HG03558 (cell line): Measurements from ENCODE around the gene EFCAB11.
A peak's percentile ranks its signal among the peaks of the same experiment; 100 is the strongest.

Experiments
- ATAC-seq: cut with Tn5 transposase; IDR thresholded peaks from one replicate; pipeline ENCODE4 v1.9.1; 2021; ENCODE audit warnings: moderate number of reproducible peaks; ENCODE audit not compliant: unreplicated experiment; ENCODE audit errors: extremely low read depth

EFCAB11 gene

DNA sequence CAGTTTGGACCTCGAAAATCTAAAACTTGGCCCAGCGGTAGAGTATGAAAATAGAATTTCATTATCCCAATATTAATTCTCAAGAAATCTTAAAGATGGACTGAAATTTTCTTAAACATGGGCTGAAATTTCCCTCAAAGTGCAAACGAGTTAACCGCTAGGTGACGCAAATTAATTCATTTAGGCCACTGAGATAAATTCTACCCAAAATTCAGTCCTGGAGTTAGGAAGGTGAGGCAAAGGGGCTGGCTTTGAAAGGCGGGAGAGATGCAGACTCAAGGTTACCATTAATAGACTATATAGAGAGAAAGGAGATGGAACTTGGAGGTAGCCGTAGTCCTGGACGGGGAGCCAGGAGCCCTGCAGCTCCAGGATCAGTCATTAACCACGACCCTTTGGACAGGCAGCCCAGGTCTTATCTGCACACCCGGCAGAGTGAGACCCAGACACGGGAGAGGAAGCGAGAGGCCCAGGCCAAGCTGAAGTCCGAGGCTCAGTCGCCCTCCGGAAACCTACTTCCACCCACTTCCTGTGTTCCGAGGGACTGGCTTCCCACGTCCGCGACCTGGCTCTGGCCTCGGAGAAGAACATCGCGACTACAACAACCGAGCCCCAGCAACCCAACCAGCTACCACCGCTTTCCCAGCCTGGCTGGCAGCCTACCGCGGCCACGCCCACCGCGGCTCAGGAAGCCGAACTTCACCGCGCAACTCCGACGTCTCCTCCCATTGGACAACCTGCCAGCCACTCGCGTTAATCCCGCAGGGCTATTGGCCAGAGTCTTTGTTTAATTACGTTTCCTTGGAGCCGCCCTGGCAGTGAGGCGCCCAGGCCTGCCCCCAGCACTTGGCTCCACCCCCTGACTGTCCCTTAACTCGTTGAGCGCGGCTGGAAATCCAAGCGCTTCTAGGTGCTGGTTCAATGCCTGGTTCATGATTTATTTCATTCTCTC lies at the start of gene EFCAB11:
EFCAB11 (minus strand) TSS at position 661 of the 952 bp plus-strand sequence; CDS start at position 591, 70 bp downstream.
- ATAC-seq = peak; percentile 79

DNA sequence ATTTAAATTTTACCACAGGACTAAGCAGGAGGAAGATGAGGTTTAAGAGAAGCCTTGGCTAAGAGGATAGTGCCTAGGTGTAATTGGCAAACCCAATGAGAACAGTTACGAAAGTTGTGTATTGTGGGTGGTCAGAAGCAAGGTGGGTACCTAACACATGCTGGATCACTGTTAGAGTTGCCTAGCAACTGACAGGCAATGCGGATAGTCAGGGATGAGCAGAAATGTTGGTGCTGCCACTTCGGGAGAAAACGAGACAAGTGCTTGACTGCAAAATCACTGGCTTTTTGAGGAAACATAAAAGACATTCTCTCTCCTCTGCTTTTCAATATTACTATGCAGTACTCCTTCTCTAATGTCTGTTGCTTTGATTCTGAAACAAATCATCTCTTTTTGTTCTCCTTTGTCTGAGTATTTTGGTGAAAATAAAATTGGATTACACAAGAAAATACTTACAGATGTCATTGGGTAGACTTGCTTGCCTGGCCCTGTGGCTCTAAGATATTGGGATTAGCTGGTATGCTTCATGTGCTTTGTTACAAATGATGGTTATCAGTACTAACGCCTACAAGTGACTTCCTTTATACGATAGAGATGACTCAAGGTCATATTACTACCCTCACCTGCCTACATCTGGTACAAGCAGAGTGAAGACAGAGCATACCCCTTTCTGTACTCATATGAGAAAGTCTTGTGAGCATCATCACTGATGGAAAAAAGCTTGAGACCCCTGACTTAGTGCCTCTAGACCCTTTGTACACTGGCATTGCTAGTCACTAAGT lies 49.2 kb upstream of the EFCAB11 start:
- no peak for ATAC-seq

GRCh38 chr14:90000935-90001334 lies 46.4 kb upstream of the EFCAB11 start:
- no peak for ATAC-seq

- no peak for ATAC-seq
Measured at GRCh38 chr14:89996963-89997362, 42.4 kb upstream of the EFCAB11 start.

DNA sequence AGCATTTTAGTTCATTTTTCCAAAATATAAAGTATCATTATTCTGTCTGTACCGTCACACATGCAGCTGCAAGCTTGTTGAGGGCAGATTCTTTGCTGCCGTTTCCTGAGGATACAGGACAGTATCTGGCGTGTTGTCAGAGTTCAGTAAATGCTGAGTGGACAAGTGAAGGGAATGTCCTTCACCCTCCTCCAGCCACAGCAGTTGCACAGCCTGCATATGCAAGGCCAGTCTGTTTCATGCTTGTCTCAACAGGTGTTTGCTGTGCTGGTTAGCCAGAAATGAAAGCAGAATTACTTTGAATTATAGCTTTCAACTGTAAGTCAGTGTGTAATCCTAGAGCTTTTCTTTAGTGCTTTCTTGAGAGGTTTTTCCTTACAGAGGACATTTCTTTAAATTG lies 37.7 kb upstream of the EFCAB11 start:
- no peak for ATAC-seq

DNA sequence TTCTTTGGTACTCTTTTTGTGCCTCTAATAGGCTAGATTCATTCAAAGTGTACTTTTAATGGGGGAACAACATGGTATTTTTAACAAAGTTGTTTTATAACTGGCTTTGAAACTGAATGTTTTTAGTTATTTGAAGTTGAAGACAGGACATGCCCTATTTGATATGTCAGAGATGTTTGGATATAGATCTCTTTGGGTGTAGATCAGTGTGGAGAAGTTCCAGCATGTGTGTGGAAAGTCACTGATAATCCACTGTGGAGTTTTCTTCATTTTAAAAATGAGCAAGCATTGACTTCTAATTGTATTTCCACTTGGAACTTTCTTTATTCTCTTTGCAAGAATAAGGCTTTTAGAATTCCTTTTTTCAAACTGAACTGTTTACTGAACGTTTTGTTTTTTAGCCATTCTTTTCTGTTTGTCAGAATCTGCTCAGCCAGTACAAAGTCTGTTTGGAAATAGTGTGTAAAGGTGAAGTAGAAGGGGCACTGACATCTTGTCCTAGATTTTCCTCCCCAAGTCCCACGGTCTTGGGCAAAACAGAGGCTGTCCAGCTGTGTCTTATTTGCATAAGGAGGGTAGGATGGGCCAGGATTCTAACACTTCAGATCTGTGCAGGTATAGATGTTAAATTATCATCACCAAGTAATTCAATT lies 36.2 kb upstream of the EFCAB11 start:
- no peak for ATAC-seq

GRCh38 chr14:89990218-89990617 lies 35.7 kb upstream of the EFCAB11 start:
- no peak for ATAC-seq

DNA sequence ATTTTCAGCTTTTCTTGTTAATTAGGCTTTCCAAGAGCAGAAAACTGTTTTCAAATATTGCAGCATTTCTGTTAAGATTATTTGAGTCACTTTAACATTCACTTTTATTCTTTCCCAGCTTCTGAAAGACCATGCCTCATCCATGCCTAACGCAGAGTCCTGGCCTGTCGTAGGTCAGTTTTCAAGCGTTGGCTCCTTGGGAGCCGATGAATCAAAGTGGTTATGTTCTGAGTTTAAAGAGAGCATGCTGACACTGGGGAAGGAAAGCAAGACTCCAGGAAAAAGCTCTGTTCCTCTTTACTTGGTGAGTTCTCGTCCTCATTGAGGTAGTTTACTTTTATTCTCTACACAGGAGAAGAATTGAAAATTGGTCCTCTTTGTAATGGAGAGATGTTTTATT lies 34.3 kb upstream of the EFCAB11 start:
- ATAC-seq = no peak

GRCh38 chr14:89987161-89987475 lies 32.6 kb upstream of the EFCAB11 start:
- no peak for ATAC-seq

DNA sequence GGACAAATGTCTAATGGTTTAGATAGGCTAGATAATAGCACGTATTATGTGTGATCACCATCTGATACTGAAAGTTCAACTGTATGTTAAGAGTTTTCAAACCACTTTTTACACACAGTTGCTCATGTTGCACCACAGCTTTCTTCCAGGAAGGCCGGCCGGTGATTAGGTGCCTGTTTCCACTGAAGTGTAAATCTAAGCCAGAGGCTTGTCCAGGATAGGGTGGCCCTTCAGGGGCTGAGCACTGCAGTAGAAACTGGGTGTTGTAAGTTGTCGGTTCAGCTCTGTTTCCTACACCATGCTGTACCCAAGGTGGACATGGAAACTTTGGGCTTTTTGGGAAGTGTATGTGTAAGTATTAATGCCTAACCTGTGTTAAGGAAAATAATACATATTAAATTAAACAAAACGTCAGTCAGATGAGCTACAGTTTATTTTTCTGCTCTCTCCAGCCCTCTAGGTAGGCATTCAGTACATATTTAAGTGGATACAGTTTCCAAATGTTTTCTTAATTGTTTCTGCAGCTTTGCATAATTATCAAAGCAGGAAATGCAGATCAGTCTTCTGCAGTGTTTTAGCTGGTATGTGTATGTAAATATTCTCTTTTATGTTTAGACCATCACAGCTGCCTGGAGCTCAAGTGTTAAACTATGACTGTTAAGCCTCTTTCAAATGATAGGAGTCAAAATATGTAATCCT lies 32.1 kb upstream of the EFCAB11 start:
- ATAC-seq = no peak

DNA sequence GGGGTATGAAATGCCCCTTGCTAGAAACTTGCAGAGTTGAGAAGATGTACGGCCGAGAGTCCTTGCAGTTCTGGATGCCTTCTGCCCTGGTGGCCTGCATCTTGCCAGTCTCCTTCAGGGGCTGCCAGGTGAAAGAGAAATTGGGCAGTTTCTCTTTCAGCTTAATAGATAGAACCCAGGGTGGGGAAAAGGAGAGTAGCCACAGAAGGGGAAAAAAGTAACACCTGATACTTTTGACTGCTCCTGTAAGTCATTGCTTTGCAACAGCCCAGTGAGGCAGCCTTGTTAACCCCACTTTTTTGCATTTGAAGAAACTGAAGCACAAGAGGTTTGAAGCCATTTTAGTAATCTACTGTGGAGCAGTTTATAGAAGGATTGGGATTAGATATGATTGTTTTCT lies 28.8 kb upstream of the EFCAB11 start:
- no peak for ATAC-seq

- no peak for ATAC-seq
Measured at GRCh38 chr14:89978656-89979055, 24.1 kb upstream of the EFCAB11 start.

- no peak for ATAC-seq
Measured at GRCh38 chr14:89977668-89978067, 23.1 kb upstream of the EFCAB11 start.

- ATAC-seq = no peak
Measured at GRCh38 chr14:89973234-89973823, 18.8 kb upstream of the EFCAB11 start.

- no peak for ATAC-seq
Measured at GRCh38 chr14:89965839-89966238, 11.3 kb upstream of the EFCAB11 start.

DNA sequence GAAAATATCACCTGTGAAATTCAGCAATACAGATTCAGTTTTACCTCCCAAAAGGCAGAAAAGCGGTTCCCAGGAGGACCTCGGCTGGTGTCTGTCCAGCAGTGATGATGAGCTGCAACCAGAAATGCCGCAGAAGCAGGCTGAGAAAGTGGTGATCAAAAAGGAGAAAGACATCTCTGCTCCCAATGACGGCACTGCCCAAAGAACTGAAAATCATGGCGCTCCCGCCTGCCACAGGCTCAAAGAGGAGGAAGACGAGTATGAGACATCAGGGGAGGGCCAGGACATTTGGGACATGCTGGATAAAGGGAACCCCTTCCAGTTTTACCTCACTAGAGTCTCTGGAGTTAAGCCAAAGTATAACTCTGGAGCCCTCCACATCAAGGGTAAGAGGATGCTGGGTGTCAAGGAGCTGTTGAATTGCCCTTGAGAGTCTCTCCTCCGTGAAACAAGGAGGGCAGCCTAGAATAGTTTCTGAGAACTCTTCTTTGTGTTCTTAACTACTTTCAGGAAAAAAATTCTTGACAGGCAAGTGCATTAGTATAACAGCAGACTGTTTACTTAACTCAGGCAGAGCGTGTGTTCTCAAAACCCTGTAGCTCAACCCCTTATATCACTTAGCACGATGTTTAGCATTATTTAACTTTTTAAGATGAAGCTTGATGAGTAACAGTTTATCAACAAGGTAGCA lies 8.9 kb upstream of the EFCAB11 start:
- no peak for ATAC-seq

- ATAC-seq = no peak
Measured at GRCh38 chr14:89960914-89961313, 6.4 kb upstream of the EFCAB11 start.

DNA sequence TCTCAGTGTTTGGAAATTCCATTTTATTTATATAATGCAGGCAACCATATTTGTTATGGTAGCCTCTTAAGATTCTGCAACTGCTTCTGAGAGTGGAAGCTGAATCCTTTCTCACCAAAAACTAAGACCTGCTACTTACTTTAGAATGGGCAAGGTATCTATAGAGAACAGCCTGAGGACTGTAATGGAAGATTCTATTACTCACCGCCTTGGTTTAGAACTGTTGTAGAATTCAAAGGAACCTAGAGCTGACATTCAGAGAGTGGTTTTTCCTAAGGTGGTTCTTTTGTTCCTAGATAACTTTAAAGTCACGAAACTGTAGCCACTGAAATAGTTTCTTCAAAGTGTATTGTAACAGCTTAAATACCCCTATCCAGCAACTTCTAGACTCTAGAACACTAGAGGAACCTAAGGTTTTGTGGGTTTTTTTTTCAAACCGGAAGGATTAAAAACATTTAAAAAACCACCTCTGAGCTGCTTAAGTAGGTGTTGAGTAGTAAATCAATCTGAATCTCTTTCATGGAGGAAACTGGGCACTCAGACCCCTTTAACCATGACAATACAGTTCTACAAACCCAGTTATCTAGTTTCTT lies 5.4 kb upstream of the EFCAB11 start:
- ATAC-seq = no peak

GRCh38 chr14:89958966-89959365 lies 4.4 kb upstream of the EFCAB11 start:
- no peak for ATAC-seq
